ENCODE data around the gene ADAMTSL4. TPM values are rescaled to one million over a fixed set of nuclear protein-coding genes. Genes with fewer than 3 reads are reported as not detected.
"Not testable (repeated sequence)": the region's sequence is repeated elsewhere in the genome, so short reads cannot be mapped to it uniquely, and the experiment has no call there.

The ADAMTSL4 gene
- polyA plus RNA-seq, 1 experiment, result 8.6 TPM

GRCh38 chr1:150572918-150573647 is 23.9 kb downstream of the ADAMTSL4 start:
- TF ChIP-seq CTCF (IDR thresholded peaks at IDR 0.05; ENCODE audit: insufficient read depth, low read depth, low read length), result no peak
- POLR2A ChIA-PET, result no interaction called here
- CTCF ChIA-PET, result interaction anchor here (0.7 to 8.4 kb wide), 2 partner anchors 13 to 875 kb away, joined by 4 to 72 read pairs; no protein-coding TSS in a partner anchor
- H3K27me3 ChIP-seq (ENCODE audit: control insufficient read depth, insufficient read depth, low read length), result no peaks in the 10 kb centered on the region
- no peak for DNase-seq (ENCODE audit: low read depth)
- peaks cover 19% of the 10 kb centered on the region for H3K36me3 ChIP-seq (ENCODE audit: control insufficient read depth, insufficient read depth, low read length)
- no peak overlapping the region for H3K4me3 ChIP-seq (ENCODE audit: low read depth, low read length)

GRCh38 chr1:150573648-150574071 is 24.5 kb downstream of the ADAMTSL4 start:
- DNase-seq (ENCODE audit: low read depth); H3K27me3 ChIP-seq (ENCODE audit: control insufficient read depth, insufficient read depth, low read length); POLR2A ChIA-PET; H3K4me3 ChIP-seq (ENCODE audit: low read depth, low read length): not testable (repeated sequence)
- peaks cover 19% of the 10 kb centered on the region for H3K36me3 ChIP-seq (ENCODE audit: control insufficient read depth, insufficient read depth, low read length)
- CTCF ChIA-PET, result interaction anchor here (8.4 kb wide), 1 partner anchor 13 kb away, joined by 72 read pairs; no protein-coding TSS in a partner anchor

- peaks cover 19% of the 10 kb centered on the region for H3K36me3 ChIP-seq (ENCODE audit: control insufficient read depth, insufficient read depth, low read length)
- TF ChIP-seq CTCF (IDR thresholded peaks at IDR 0.05; ENCODE audit: insufficient read depth, low read depth, low read length), result no peak
- H3K27me3 ChIP-seq (ENCODE audit: control insufficient read depth, insufficient read depth, low read length), result no peaks in the 10 kb centered on the region
- H3K4me3 ChIP-seq (ENCODE audit: low read depth, low read length), result peak overlapping the region; percentile 74
- ChIA-PET CTCF (interaction anchor here (1.0 to 8.4 kb wide), 4 partner anchors 14 to 432 kb away, joined by 3 to 72 read pairs (median 4); partner anchors contain the start of gene MINDY1), POLR2A (no interaction called here)
- DNase-seq (ENCODE audit: low read depth), result no peak
These were observed 25.3 kb downstream of the ADAMTSL4 start for GRCh38 chr1:150574260-150575071.

- TF ChIP-seq CTCF (IDR thresholded peaks at IDR 0.05; ENCODE audit: insufficient read depth, low read depth, low read length), result no peak
- ChIA-PET POLR2A (no interaction called here), CTCF (interaction anchor here (0.6 to 8.4 kb wide), 5 partner anchors 8 to 431 kb away, joined by 3 to 72 read pairs (median 3); partner anchors contain the start of gene MINDY1)
- peak overlapping the region; percentile 74 for H3K4me3 ChIP-seq (ENCODE audit: low read depth, low read length)
- no peak for DNase-seq (ENCODE audit: low read depth)
- no peaks in the 10 kb centered on the region for H3K27me3 ChIP-seq (ENCODE audit: control insufficient read depth, insufficient read depth, low read length)
- H3K36me3 ChIP-seq (ENCODE audit: control insufficient read depth, insufficient read depth, low read length), result peaks cover 19% of the 10 kb centered on the region
These were observed 25.9 kb downstream of the ADAMTSL4 start for GRCh38 chr1:150575072-150575489.

GRCh38 chr1:150575518-150576366 is 26.5 kb downstream of the ADAMTSL4 start:
- Histone ChIP-seq H3K27me3 (ENCODE audit: control insufficient read depth, insufficient read depth, low read length) (no peaks in the 10 kb centered on the region), H3K4me3 (ENCODE audit: low read depth, low read length) (peak overlapping the region; percentile 74), H3K36me3 (ENCODE audit: control insufficient read depth, insufficient read depth, low read length) (peaks cover 19% of the 10 kb centered on the region)
- no peak for DNase-seq (ENCODE audit: low read depth)
- POLR2A ChIA-PET, result interaction anchor here (0.6 to 2.9 kb wide), 3 partner anchors 8 to 468 kb away, joined by 3 to 18 read pairs (median 14); no protein-coding TSS in a partner anchor
- CTCF ChIA-PET, result interaction anchor here (0.6 to 8.4 kb wide), 6 partner anchors 8 to 431 kb away, joined by 3 to 72 read pairs (median 4); partner anchors contain the start of gene MINDY1
- TF ChIP-seq CTCF (IDR thresholded peaks at IDR 0.05; ENCODE audit: insufficient read depth, low read depth, low read length), result no peak

Data from BJ (cell line).